GM12873 (cell line): ENCODE measurements around the gene CDC42BPA.

Experiments
- TF ChIP-seq, protein P1 (sequence below): IDR thresholded peaks from 2 replicates; pipeline ENCODE4 v1.5.1; 2012; ENCODE audit warnings: low read depth, mild to moderate bottlenecking, moderate library complexity, low read length, control low read depth; ENCODE audit not compliant: insufficient read depth; ENCODE audit errors: missing control alignments

Gene CDC42BPA

DNA sequence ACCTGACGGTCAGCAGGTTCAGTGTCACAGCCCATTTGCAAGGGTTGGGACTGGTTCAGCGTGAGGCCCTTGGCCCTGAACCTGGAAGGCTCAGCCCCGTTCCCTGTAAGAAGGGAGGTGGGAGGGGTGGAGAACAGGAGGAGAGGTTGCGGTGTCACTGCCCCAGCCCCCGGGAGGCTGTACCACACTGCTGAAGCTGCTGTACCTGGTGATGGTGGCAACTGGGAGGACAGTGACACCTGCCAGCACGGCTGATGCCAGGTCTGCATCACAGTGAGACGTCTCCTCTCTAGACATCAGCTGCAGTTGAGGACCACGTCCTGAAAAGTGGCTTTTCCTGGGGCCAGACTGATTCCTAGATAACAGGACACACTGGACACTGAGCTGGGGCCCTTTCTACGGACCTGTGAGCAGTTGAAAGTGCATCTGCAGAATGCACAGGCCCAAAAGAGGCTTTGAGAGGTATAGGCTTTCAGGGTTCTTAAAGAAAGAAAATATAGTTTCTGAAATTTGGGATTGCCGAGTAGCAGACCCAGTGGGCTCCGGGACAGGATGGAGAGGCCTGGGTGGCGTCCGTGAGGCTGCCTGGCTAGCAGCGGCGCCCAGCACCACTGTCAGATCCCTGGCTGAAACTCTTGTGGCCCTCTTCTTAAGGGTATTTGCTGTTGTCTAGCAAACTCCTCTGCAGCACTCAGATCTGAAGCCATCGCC, 330.5 kb downstream of the CDC42BPA start:
- TF ChIP-seq, protein P1, sequence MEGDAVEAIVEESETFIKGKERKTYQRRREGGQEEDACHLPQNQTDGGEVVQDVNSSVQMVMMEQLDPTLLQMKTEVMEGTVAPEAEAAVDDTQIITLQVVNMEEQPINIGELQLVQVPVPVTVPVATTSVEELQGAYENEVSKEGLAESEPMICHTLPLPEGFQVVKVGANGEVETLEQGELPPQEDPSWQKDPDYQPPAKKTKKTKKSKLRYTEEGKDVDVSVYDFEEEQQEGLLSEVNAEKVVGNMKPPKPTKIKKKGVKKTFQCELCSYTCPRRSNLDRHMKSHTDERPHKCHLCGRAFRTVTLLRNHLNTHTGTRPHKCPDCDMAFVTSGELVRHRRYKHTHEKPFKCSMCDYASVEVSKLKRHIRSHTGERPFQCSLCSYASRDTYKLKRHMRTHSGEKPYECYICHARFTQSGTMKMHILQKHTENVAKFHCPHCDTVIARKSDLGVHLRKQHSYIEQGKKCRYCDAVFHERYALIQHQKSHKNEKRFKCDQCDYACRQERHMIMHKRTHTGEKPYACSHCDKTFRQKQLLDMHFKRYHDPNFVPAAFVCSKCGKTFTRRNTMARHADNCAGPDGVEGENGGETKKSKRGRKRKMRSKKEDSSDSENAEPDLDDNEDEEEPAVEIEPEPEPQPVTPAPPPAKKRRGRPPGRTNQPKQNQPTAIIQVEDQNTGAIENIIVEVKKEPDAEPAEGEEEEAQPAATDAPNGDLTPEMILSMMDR: no peak

DNA sequence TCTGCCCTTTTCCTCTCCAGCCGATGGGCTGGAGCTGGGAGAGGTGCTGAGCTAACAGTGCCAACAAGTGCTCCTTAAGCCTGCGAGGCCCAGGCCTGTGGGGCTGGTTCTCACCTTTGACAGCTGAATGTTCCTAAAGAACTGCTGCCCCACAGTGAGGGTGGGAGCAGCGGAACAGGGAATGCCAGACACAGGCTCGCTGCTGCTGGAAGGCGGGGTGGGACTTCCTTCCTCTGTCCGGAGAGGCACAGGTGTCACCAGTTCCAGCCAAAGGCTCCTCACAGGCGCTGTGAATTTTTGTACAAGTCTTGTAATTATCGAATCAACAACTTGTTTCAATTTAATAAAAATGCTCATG, 331.1 kb downstream of the CDC42BPA start:
- TF ChIP-seq, protein P1: no peak

DNA sequence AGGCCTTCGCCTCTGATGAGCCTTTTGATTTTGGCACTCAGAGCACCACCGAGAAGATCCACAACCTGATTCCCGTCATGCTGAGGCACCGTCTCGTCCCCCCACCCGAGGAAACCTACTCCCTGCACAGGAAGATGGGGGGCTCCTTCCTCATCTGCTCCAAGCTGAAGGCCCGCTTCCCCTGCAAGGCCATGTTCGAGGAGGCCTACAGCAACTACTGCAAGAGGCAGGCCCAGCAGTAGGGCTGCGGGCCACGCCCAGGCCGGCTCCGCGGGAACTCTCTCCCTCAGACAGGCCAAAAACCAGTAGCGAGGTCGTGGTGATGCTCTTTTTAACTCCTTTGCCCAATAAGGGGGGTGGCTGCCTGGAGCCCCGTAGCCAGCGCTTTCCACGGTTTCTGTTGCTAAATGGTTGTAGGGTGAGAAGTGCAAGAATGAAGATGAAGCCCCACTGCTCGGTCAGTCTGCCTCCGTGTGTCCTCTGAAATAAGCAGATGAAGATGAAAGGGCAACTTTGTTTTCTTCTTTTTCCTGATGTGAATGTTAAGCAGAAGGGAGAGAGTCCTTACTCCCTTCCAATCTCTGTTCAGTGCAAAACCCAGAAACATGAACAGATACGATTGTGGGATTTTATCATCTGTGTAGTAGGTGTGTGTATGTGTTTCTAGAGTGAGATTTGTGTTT, 331.7 kb downstream of the CDC42BPA start:
- TF ChIP-seq, protein P1: no peak

DNA sequence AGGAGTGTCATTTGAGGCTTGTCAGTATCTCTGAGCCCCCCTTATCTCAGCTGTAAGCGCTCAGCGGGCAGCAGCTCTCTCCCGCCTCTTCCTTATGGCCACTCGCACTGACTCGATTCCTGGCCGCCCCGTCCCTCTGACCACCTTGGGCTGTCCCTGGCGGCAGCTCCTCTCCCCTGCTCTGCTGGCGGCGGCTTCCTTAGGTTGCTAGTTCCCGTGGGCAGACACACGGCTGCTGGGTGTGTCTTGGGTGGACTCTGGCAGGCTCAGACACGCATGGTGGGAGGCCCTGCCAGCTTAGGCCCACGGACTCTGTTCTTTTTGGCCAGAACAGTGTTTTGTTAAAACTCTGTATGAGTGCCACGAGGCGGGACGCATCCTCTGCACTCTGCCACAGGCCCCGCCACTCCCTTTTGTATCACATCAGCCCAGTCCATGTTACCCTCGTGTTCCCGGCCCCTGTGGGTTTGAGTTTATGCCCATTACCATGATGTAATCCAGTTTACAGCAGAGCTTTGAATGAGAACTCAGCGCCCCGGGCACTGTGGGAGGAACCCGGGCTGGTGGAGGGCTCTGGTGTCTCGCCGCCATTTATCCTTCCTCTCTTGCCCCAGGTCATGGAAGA, 332.3 kb downstream of the CDC42BPA start:
- TF ChIP-seq, protein P1: no peak

DNA sequence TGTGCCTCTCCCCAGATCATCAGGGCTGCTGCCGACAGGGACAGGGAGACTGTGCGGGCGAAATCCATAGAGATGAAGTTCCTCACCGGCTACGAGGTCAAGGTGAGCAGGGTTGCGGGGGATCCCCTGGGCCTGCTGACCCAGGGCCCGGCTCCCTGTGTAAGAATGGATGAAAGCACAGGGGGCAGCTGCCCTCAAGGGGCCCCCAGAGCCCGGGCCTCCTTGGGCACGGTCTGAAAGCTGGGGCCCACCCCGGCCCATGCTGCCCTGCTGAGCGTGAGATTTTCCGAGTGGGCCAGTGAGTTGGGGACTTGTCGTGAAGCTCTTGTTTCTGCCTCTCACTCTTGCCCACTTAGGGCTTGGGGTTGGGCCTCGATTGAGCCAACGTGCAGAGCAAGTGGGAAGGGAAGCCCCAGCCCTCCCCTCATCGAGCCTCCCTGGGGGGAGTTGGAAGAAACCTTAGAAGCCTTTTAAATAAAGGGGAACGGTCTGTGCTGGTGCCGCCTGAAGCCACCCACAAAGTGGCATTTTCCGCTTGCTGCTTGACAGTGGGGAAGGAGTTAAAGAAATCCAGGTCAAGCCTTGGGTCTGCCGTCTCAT, 333.0 kb downstream of the CDC42BPA start:
- TF ChIP-seq, protein P1: no peak

DNA sequence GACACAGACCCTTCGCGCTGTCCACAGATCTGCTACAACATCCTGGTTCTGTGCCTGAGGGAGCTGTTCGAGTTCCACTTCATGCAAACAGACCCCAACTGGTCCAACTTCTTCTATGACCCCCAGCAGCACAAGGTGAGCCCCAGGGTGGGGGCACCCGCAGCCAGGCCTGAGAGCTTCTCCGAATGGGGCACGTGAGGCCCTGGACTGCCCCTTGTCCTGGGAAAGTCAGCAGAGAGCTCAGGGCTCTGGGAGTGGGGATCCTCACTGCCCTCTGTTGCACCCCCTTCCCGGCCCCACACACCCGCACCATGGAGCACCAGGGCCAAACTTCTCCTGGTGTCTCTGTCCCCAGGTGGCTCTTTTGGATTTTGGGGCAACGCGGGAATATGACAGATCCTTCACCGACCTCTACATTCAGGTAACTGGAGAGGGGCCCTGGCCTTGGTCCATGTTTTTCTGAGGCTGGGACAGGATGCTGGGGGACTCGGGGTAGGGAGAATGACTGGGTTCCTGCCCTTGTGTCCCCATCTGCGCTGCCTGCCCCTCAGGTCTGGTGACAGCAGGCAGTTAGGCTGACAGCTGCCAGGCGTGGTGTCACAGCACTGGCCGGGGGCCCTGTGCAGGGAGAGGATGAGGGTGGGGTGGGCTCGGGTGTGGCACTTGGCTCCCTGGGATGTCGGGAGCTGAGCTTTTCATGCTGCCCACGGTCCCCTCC, 333.6 kb downstream of the CDC42BPA start:
- TF ChIP-seq, protein P1: no peak
